Stimulated activated CD4-positive, alpha-beta T cell treated with anti-CD3 and anti-CD28 coated beads, Interleukin-4, amount 100 ng/mL, for 48 hours (primary cell): ENCODE measurements around the gene NDUFS1.
A peak's percentile ranks its signal among the peaks of the same experiment; 100 is the strongest.
"Not testable (repeated sequence)": the region's sequence is repeated elsewhere in the genome, so short reads cannot be mapped to it uniquely, and the experiment has no call there.

Source experiments
- DNase-seq, 2 donors: peaks; one replicate each; pipeline ENCODE4 v3.0.0-alpha.2; 2020; ENCODE audit warnings: low read depth in 2 of 2

The NDUFS1 gene

DNA sequence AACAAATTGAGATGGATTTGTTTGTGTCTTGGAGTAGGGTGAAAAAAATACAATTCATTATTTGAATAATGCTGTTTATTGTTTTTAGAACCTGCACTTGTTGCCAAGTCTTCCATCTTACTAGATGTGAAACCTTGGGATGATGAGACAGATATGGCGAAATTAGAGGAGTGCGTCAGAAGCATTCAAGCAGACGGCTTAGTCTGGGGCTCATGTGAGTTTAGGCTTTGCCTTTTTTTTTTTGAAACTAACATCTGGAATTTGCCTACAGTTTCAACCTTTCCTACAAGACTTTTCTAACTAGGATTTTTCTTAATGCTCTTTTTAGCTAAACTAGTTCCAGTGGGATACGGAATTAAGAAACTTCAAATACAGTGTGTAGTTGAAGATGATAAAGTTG, 3.2 kb upstream of the NDUFS1 start:
- DNase-seq = not testable (repeated sequence)

DNA sequence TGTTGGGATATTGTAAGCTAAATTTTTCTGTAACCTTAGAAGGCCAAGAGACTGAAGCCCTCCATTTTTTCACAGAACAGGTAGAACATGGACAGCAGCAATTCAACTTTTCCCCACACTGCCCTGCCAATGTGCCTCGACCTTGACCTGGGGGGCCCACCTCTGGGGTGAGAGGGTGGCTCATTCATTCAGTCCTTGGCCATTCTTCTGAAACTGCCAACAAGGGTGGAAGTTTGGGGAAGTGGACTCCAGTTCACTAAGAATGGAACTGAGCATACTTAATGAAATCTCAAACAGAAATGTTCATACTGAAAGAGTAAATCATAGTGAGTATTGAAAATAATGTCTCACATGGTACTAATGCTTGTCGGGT, 1.5 kb upstream of the NDUFS1 start:
- no peak for DNase-seq

DNA sequence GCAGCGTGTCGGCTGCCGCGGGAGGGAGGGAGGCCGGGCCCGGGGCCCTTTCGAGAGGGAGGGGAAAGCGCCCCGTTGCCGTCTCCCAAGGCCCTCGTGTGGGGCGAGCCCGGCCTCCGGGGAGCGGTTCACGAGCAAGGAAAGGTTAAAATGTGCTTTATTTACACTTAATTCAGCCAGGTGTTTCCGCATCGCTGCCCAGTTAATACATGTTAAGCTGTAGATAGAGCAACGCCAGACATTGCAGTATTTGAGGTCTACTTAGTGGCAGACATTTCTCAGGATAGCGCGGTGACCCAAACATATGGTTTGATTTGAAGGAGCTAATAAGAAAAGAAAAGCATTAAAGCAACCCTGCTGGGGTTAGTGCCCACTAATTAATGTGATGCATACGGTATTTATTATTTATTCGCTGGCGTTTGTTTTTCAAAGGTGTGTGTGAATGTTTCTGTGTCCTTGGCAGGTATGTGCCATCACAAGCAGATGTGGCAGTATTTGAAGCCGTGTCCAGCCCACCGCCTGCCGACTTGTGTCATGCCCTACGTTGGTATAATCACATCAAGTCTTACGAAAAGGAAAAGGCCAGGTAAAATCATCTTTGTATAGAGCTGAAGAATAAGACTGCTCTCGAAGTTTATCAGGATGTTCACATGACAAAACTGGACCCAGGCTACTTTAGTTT, 1.0 kb upstream of the NDUFS1 start:
- DNase-seq = peak in 1 of 2 donors; percentile 56

DNA sequence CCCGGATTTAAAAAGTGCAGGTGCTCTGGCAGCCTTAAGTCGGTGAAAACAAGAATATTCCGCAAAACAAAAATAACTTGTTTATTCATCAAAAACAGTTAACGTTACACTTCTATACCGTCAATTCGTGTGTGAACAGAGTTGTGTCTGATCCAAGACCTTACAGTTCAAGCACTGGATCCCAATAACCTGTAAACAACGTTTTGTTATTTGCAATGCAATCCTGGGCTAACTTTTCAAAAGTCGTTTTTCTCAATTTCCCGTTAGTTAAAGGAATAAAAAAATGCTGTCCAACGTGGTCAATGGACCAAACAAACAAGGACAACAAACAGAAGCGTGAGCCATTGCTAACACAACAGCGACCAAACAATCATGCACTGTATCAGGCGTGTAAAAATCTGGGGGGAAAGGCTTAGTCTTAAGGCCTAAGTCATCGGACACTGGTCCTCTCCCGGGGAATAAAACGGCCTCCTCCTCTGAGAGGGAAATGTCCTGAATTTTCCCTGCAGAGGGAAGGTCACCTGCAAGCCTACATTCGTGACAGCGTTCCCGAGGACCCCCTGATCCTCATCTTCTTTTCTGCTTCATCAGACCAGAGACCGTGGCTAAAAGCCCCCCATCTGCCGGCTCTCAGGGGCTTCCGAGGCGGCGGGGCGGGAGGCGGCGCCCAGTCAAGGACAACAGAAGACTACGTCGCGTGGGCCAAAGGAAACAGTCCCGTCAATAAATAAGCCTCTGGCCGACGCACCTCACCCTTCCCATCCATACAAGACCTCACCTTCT, 490 bp downstream of the NDUFS1 start:
- DNase-seq = no peak

DNA sequence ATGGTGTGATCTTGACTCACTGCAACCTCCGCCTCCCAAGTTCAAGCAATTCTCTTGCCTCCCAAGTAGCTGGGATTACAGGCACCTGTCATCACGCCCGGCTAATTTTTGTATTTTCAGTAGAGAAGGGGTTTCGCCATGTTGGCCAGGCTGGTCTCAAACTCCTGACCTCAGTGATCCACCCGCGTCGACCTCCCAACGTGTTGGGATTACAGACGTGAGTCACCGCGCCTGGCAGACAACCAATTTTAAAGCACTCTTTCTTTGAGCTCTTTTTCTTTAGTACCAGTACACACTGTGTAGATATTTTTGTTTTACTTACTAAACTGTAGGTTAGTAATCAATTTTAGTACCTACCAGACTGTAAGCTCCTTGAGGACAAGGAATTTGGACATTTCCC, 2.2 kb downstream of the NDUFS1 start:
- not testable (repeated sequence) for DNase-seq

DNA sequence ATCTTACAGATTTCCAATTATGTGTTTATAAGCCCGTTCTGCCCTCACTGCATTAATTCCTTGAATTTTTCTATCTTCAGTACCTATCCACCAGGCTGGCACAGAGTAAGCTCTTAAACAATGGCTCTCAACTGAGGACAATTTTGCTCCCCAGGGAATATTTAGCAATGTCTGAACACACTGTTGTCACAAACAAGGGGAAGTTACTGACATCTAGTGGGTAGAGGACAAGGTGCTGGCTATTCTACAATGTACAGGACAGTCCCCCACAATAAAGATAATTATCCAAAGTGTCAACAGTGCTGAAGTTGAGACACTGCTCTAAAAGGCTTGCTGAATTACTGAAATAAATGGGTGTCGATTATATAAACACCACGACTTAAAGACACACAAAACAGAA, 5.0 kb downstream of the NDUFS1 start:
- DNase-seq = no peak

DNA sequence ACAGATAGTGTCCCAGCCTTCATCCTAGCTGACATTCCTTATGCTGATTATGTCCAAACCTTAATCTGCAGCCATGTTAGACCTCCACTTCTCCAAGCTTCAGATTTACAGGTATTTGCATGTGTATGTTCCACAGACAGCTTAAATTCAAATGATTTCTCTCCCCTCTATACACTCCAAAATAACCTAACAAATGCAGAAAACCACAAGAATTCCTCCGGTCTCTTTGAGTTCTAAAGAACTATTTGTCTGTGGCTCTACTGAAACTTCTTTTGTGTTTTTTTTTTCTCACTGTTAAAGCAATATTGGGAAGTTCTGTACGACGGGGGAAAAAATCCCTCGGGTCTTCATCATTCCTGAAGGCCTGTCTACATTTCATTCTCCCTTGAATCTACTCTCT, 8.6 kb downstream of the NDUFS1 start:
- DNase-seq = no peak

DNA sequence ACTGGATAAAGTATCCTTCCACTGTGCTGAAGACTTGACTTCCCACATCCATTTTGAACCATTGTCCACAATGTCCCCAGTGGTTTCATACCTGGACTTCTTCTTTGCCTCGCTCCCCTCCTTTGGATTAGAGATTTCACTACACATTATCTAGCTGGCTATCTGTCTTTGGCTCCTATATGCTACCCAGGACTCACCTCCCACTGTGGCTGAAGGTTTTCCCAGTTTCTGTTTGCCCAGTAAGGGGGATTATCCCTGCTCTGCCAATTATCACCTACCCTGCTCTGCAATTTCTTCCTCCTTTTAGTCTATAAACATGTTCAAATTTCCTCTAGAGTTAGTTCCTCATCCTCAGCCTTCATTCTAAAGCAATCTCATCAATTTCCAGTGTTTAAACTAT, 9.1 kb downstream of the NDUFS1 start:
- no peak for DNase-seq

DNA sequence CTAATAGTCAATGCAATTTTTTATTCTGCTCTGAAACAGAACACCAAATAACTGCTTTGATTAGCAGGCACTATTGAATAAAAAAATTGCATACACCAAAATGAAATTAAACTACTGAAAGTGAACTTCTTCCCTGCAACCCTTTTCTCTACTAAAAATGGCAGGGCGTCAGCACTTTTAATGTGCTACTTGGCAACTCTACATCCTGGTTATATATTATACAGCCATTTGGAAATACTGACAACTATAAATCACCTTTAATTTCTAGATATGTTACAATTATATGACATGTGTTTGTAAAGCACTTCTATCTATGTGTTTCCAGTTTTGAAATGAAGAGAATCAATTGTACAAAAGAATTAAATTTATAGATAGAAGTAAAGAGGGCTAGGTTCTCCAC, 9.9 kb downstream of the NDUFS1 start:
- DNase-seq = no peak

DNA sequence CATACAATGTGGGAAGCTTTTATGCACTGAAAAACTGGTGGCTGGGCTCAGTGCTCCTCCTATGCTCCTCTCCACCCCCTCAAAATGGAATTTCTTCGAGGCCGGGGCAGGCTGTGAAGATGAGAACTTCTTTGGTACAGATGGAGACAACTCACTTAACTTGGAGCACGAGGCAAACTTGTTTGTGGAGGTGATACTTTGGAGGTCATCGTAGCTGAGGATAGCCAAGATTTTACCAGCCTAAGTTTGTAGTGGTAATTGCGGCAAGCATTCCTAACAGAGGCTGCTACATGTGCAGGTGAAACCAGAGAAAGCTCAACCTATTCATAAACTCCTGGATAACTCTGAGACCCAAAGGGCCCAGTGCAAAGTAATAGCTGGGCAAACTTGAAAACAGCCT, 13.6 kb downstream of the NDUFS1 start:
- DNase-seq = no peak

DNA sequence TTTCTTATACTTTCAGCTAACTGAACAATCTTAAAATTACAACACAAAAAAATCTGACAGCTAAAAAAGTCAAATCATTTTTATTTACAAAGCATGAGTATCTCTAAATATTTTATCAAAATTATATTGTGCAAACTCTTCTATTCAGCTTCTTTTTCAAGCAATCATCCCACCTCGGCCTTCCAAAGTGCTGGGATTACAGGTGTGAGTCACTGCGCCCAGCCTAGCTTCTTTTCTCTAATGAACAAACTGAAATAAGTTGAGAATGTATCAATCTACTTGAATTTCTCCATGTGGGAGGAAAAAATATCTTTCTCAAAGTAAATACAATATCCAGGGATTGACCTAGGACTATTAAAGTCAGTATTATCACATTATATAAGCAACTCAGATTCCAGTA, 14.9 kb downstream of the NDUFS1 start:
- no peak for DNase-seq

DNA sequence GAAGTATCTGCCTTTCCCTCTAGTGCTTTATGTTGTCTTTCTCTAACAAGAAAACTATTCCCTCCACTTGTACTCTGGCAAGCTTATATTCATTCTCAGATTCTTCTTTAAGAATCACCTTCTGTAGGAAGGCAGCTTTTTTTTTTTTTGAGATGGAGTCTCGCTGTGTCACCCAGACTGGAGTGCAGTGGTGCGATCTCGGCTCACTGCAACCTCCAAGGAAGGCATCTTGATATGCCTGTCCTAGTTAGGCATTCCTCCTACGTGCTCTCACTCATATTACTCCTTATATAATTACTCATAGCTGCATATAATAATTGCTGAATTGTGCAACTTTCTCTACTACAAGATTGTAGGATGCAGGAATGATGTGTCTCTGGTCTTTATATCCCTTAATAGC, 15.8 kb downstream of the NDUFS1 start:
- DNase-seq = no peak

DNA sequence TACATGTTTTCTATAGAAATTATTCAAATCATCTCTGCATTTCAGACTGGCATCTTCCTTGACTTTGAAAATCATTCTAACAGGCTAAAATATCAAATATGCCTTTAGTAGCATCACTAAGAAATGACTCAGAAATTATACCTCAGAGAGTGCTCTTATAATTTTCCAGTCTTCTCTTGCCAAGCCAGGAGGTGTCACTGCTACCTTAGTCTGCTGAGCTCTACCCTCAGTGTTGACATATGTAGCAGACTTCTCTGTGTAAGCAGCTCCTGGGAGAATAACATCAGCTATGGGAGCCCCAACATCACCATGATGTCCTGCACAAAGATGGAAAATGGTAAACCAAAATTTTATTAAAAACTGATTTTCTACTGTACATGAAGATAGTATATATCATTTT, 31.6 kb downstream of the NDUFS1 start:
- no peak for DNase-seq

DNA sequence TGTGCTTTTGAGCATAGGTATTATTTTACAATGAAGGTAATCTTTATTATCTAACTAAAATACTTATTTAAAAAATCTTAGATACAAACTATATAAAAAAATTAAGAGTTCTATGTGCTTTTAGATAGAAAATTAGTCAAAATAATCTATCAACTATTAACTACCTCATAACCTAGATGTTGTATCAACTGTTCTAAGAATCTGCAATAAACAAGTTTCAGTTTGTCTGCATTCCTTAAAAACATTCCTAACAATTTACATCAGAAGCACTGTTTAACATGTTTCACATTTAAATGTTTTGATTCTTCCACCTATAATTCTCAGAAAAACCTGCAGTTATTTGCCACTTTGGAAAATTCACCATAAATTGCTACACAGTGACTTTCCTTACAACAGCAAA, 33.3 kb downstream of the NDUFS1 start:
- DNase-seq = no peak

DNA sequence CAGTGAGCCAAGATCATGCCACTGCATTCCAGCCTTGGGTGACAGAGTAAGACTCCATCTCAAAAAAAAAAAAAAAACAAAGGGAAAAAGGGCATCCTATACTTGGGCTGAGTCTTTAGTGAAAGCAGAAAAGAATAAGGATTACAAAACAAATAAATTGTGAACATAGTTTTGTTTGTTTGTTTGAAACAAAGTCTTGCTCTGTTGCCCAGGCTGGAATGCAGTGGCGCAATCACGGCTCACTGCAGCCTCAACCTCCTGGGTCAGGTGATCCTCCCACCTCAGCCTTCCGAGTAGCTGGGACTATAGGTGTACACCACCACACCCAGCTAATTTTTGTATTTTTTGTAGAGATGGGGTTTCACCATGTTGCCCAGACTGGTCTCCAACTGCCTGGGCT, 36.7 kb downstream of the NDUFS1 start:
- DNase-seq = not testable (repeated sequence)

DNA sequence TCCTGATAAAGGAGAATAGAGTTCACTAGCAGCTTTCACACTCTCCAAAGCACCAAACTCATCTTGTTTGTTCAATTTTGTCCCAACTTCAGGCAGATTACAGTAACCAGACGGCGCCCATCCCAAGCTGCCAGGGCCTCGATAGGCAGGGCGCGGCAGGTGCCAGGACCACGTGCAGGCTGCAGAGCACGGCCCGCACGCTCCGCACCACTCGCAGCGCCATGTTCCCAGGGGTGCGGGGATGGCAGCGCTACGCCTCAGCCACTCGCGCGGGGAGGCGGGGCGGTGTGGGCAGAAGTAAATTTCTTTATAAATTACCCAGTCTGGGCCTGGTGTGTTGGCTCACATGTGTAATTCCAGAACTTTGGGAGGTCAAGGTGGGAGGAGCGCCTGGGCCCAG, 43.0 kb downstream of the NDUFS1 start:
- no peak for DNase-seq

DNA sequence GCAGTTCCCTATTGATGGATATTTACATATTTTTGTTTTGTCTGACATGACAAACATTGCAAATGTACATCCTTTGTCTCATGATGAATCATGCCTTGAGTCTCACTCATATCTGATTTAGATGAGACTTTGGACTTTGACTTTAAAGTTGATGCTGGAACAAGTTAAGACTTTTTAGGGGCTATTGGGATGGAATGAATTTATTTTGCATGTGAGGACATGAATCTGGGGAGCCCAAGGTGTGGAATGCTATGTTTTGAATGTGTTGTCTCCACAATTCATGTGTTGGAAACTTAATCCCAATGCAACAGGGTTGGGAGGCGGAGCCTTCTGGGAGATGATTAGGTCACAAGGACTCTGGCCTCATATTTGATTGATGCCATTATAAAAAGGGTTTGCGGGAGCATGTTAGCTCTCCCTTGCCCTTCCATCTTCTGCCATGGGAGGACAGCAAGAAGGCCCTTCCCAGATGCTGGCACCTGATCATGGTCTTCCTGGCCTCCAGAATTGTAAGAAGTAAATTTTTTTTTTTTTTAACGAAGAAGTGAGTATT, 44.1 kb downstream of the NDUFS1 start:
- no peak for DNase-seq

DNA sequence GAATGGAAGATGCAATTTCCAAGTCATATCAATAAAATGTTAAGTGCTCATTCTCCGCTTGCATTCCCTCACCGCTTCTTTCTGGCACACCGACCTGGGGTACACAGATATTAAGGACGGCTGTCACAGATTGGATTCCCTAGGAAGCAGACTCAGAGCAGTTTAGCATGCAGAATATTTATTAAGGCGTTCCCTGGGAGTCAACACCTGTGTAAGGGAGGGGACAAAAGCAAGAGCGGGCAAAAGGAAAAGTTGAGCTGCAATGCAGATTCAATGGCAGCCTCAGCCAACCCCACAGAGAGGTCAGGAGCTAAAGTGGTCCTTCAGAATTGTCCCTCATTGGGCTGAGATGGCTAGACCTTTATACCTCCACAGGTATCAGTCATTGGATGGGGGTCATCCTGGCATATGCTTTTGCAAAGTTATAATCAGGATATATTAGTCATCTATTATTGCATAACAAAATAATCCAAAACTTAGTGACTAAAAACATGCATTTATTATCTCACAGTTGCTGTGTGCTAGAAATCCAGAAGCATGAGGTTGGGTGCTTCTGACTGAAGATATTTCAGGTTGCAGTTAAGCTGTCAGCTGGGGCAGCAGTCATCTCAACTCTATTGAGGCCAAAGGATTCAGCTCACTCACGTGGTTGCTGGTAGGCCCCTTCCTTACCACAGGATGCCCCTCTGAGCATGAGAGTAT, 46.2 kb downstream of the NDUFS1 start:
- no peak for DNase-seq

DNA sequence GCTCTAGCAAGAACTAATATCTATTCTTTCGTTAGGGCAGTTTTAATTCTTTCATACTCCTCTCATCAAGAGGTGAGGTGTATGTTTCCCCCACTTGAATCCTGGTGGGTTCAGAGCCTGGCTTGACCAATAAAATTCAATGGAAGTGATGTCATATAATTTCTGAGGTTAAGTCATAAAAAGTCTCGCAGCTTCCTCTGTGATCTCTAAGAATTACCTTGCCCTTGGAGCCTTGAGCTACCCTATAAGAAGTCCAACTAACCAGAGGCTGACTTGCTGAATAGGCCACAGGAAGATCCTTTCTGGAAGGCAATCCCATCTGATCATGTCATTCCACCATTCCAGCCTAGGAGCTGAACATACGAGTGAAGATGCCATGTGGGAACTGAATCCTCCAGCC, 47.1 kb downstream of the NDUFS1 start:
- no peak for DNase-seq

DNA sequence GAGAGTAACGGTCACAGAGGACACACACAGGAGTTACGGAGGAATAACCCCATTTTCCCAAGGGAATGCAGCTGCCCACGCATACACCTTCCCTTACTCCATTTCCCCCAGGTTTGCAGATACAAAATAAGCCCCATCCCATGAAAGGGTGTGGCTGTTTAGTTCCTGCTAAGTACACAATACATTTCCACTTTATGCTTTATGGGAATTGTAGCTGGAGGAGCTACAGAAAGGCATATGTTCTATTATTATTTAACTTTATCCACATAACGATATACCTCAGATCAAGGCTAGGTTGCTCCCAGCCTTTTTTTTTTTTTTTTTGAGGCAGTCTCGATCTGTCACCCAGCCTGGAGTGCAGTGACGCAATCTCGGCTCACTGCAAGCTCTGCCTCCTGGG, 50.5 kb downstream of the NDUFS1 start:
- DNase-seq = no peak

DNA sequence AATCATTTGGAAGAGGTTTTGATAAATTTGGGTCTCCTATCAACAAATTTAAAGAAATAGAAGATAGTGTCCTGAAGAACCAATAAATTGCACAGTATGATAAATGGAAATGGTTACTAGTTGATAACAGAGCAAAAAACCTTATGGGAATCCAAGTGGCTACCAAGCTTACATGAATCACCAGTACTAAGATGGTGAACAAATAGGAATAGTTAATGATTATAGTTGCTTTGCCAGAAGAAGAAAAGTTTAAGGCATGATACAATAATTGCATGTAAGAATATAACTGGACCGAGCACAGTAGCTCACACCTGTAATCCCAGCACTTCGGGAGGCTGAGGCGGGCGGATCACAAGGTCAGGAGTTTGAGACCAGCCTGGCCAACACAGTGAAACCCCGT, 53.7 kb downstream of the NDUFS1 start:
- DNase-seq = no peak

DNA sequence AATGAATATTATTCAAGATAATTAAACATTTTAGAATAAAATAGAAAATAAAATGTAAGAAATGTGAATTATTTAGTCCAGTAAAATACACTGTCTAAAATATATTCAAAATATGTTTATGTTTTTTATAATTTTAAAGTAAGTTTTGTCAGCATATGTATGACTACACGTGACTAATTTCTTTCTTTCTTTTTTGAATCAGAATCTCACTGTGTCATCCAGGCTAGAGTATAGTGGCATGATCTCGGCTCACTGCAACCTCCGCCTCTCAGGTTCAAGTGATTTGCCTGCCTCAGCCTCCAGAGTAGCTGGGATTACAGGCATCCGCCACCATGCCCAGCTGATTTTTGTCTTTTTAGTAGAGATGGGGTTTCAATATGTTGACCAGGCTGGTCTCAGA, 54.2 kb downstream of the NDUFS1 start:
- no peak for DNase-seq

DNA sequence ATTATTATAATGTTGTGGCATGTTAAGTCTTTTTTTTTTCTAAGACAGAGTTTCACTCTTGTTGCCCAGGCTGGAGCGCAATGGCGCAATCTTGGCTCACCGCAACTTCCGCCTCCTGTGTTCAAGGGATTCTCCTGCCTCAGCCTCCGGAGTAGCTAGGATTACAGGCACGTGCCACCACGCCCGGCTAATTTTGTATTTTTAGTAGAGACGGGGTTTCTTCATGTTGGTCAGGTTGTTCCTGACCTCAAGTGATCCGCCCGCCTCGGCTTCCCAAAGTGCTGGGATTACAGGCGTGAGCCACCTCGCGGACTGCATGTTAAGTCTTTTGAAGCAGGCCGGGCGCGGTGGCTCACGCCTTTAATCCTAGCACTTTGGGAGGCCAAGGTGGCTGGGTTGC, 60.4 kb downstream of the NDUFS1 start:
- DNase-seq = not testable (repeated sequence)
